SK-N-SH (cell line): ENCODE data around the gene PDZRN4. TPM values are rescaled to one million over a fixed set of nuclear protein-coding genes. Genes with fewer than 3 reads are reported as not detected.

Experiments
- CTCF ChIA-PET: fragments of 300-600, 350-600 bp; formaldehyde crosslinking; extraction: SDS; loops from one replicate; lab custom pipeline; 2021; lab: Yijun Ruan, JAX
- POLR2A ChIA-PET: fragments of 350-600 bp; sonication (Branson Sonifier 250); formaldehyde crosslinking; extraction: SDS; loops from one replicate; lab custom pipeline; 2020; ENCODE audit warnings: antibody characterized with exemption, inconsistent platforms; lab: Yijun Ruan, JAX
- DNase-seq: peaks from one replicate; pipeline ENCODE4 v3.0.0; 2012
- H2AFZ ChIP-seq: fragments of 200-600 bp; sonication (generic); 2 replicates; pipeline ENCODE4 v1.8.1; 2016; ENCODE audit warnings: antibody characterized with exemption, mild to moderate bottlenecking, low read depth
- H3F3A ChIP-seq: fragments of 200-600 bp; sonication (generic); replicated peaks from 2 replicates; pipeline ENCODE3; 2016; ENCODE audit warnings: antibody characterized with exemption, mild to moderate bottlenecking; ENCODE audit not compliant: insufficient read depth
- H3K27ac ChIP-seq, 2 experiments: fragments of 200-500 bp in 1 of 2; fragments of 200-600 bp in 1 of 2; sonication (Bioruptor generic) in 1 of 2; sonication (generic), shearing (Covaris generic) in 1 of 2; 2 replicates each; pipeline versions ENCODE4 v1.5.1 to v1.6.1; 2014 to 2016; ENCODE audit warnings: low read depth in 2 of 2, inconsistent platforms in 1 of 2, low read length in 1 of 2, mild to moderate bottlenecking in 1 of 2, mixed read lengths in 1 of 2
- H3K27me3 ChIP-seq: fragments of 200-600 bp; sonication (generic), shearing (Covaris generic); 2 replicates; pipeline ENCODE4 v1.6.1; 2016; ENCODE audit warnings: mixed run types; ENCODE audit not compliant: insufficient read depth
- H3K36me3 ChIP-seq, 2 experiments: fragments of 200-500 bp in 1 of 2; fragments of 200-600 bp in 1 of 2; sonication (Bioruptor generic) in 1 of 2; sonication (generic) in 1 of 2; replicated peaks in 1 of 2; 2 replicates each; pipeline versions ENCODE3 to v1.5.1; 2014 to 2016; ENCODE audit warnings: low read length in 1 of 2, mild to moderate bottlenecking in 1 of 2; ENCODE audit not compliant: insufficient read depth in 2 of 2, control insufficient read depth in 1 of 2
- H3K4me1 ChIP-seq, 2 experiments: fragments of 200-500 bp in 1 of 2; fragments of 200-600 bp in 1 of 2; sonication (Bioruptor generic) in 1 of 2; sonication (generic), shearing (Covaris generic) in 1 of 2; 2 replicates each; pipeline versions ENCODE4 v1.5.1 to v1.6.1; 2014 to 2016; ENCODE audit warnings: low read depth in 1 of 2, low read length in 1 of 2, mixed run types in 1 of 2; ENCODE audit not compliant: insufficient read depth in 2 of 2, control insufficient read depth in 1 of 2
- H3K4me2 ChIP-seq: fragments of 200-600 bp; sonication (generic), shearing (Covaris generic); 2 replicates; pipeline ENCODE4 v1.6.1; 2017; ENCODE audit warnings: mixed run types
- H3K4me3 ChIP-seq, 2 experiments: fragments of 200-500 bp in 1 of 2; fragments of 200-600 bp in 1 of 2; sonication (Bioruptor generic) in 1 of 2; sonication (generic), shearing (Covaris generic) in 1 of 2; 2 replicates each; pipeline versions ENCODE4 v1.5.1 to v1.8.1; 2014 to 2016; ENCODE audit warnings: low read depth in 2 of 2, inconsistent platforms in 1 of 2, low read length in 1 of 2, mild to moderate bottlenecking in 1 of 2, mixed read lengths in 1 of 2, moderate library complexity in 1 of 2
- H3K79me2 ChIP-seq: fragments of 200-600 bp; sonication (generic); 2 replicates; pipeline ENCODE4 v1.8.1; 2017; ENCODE audit warnings: mild to moderate bottlenecking; ENCODE audit not compliant: insufficient read depth
- H3K9ac ChIP-seq: fragments of 200-600 bp; sonication (generic); 2 replicates; pipeline ENCODE4 v1.6.1; 2017; ENCODE audit warnings: mixed run types
- H3K9me2 ChIP-seq: fragments of 200-600 bp; sonication (generic); 2 replicates; pipeline ENCODE4 v1.6.1; 2017; ENCODE audit warnings: mixed run types
- H3K9me3 ChIP-seq: fragments of 200-600 bp; sonication (generic); 2 replicates; pipeline ENCODE4 v1.6.1; 2017; ENCODE audit warnings: mixed run types, mild to moderate bottlenecking, moderate library complexity
- H4K20me1 ChIP-seq: fragments of 200-600 bp; sonication (generic); 2 replicates; pipeline ENCODE4 v1.6.1; 2017; ENCODE audit warnings: mild to moderate bottlenecking, mixed run types; ENCODE audit not compliant: insufficient read depth
- CHD2 ChIP-seq: fragments of 150-350 bp; IDR thresholded peaks from 2 replicates; pipeline ENCODE4 v1.6.1; 2018; ENCODE audit warnings: low read length; ENCODE audit not compliant: partially characterized antibody
- ELF1 ChIP-seq: IDR thresholded peaks from 2 replicates; pipeline ENCODE4 v1.4.0; 2012
- EP300 ChIP-seq, 2 experiments: IDR thresholded peaks; 2 replicates each; pipeline versions ENCODE4 v1.4.0 to v1.6.1; 2012; ENCODE audit warnings: borderline replicate concordance in 1 of 2, low read depth in 1 of 2, low read length in 1 of 2
- FOSL2 ChIP-seq: IDR thresholded peaks from 2 replicates; pipeline ENCODE4 v1.4.0; 2012; ENCODE audit warnings: low read depth, mild to moderate bottlenecking, moderate library complexity, borderline replicate concordance
- GATA2 ChIP-seq: sonication (generic); formaldehyde crosslinking; IDR thresholded peaks from 2 replicates; pipeline ENCODE4 v1.5.0; 2020; ENCODE audit warnings: mild to moderate bottlenecking, missing genetic modification reagents
- MAX ChIP-seq: IDR thresholded peaks from 2 replicates; pipeline ENCODE4 v1.4.0; 2012; ENCODE audit warnings: low read depth
- MEF2A ChIP-seq: IDR thresholded peaks from 2 replicates; pipeline ENCODE4 v1.4.0; 2012; ENCODE audit warnings: low read depth, borderline replicate concordance
- NFIC ChIP-seq: IDR thresholded peaks from 2 replicates; pipeline ENCODE4 v1.4.0; 2012; ENCODE audit warnings: borderline replicate concordance
- POLR2AphosphoS5 ChIP-seq: IDR thresholded peaks from 2 replicates; pipeline ENCODE4 v1.6.1; 2012; ENCODE audit warnings: low read depth, low read length
- RCOR1 ChIP-seq: fragments of 150-350 bp; IDR thresholded peaks from 2 replicates; pipeline ENCODE4 v1.6.1; 2017; ENCODE audit warnings: antibody characterized with exemption, low read length
- RXRA ChIP-seq: IDR thresholded peaks from 2 replicates; pipeline ENCODE4 v1.4.0; 2012; ENCODE audit warnings: low read depth, mild to moderate bottlenecking, borderline replicate concordance
- SIN3A ChIP-seq: IDR thresholded peaks from 2 replicates; pipeline ENCODE4 v1.6.1; 2012; ENCODE audit warnings: low read depth, mild to moderate bottlenecking, low read length, moderate library complexity, borderline replicate concordance
- TEAD4 ChIP-seq: IDR thresholded peaks from 2 replicates; pipeline ENCODE4 v1.4.0; 2012; ENCODE audit warnings: mild to moderate bottlenecking, borderline replicate concordance; ENCODE audit not compliant: insufficient read depth
- USF2 ChIP-seq: fragments of 150-350 bp; IDR thresholded peaks from 2 replicates; pipeline ENCODE4 v1.6.1; 2017; ENCODE audit warnings: antibody characterized with exemption, low read length, low read depth, borderline replicate concordance
- ZBTB33 ChIP-seq: IDR thresholded peaks from 2 replicates; pipeline ENCODE4 v1.4.0; 2012; ENCODE audit warnings: low read depth, borderline replicate concordance
- WGBS: methylation state at CpG from one replicate; pipeline ENCODE4 v1.1.6; 2017; ENCODE audit warnings: low lambda C conversion rate; 5-methylcytosine and 5-hydroxymethylcytosine counted together
- polyA plus RNA-seq, 3 experiments: library from polyadenylated mRNA; depleted of rRNA; stranded (reverse); fragments of >200 nt; gene quantifications; 2 replicates each; pipeline ENCODE4 v1.2.3, GENCODE V29; 2012
- TF ChIP-seq, protein P1 (sequence below): fragments of 200-600 bp; sonication (generic); IDR thresholded peaks from 2 replicates; pipeline ENCODE4 v1.6.1; 2017; ENCODE audit warnings: antibody characterized with exemption, mild to moderate bottlenecking, moderate library complexity

PDZRN4 gene
- polyA plus RNA-seq, 1 of the 3 experiments (the other 2 are of a cell fraction), result 0.02 TPM

GRCh38 chr12:41409628-41410027 lies 221.5 kb downstream of the PDZRN4 start:
- Histone ChIP-seq H3K9me3 (no peaks in the 10 kb centered on the region), H2AFZ (no peak overlapping the region), H3K27ac (no peak overlapping the region), H3K9me2 (no peaks in the 10 kb centered on the region; the same call in 1 of the 2 replicates), H3K4me1 (no peaks in the 10 kb centered on the region), H3K9ac (no peak overlapping the region), H3K27me3 (no peaks in the 10 kb centered on the region)
- POLR2A ChIA-PET, result no interaction called here
- no peak for DNase-seq
- no peak for TF ChIP-seq TEAD4
- no peak for TF ChIP-seq CHD2
- TF ChIP-seq RCOR1, result no peak
- TF ChIP-seq RXRA, result no peak
- no peak for TF ChIP-seq GATA2
- TF ChIP-seq NFIC, result no peak
- no peak for TF ChIP-seq MAX
- TF ChIP-seq ZBTB33, result no peak
- TF ChIP-seq, protein P1, sequence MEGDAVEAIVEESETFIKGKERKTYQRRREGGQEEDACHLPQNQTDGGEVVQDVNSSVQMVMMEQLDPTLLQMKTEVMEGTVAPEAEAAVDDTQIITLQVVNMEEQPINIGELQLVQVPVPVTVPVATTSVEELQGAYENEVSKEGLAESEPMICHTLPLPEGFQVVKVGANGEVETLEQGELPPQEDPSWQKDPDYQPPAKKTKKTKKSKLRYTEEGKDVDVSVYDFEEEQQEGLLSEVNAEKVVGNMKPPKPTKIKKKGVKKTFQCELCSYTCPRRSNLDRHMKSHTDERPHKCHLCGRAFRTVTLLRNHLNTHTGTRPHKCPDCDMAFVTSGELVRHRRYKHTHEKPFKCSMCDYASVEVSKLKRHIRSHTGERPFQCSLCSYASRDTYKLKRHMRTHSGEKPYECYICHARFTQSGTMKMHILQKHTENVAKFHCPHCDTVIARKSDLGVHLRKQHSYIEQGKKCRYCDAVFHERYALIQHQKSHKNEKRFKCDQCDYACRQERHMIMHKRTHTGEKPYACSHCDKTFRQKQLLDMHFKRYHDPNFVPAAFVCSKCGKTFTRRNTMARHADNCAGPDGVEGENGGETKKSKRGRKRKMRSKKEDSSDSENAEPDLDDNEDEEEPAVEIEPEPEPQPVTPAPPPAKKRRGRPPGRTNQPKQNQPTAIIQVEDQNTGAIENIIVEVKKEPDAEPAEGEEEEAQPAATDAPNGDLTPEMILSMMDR, result no peak
- no peak for TF ChIP-seq EP300 (IDR thresholded peaks at IDR 0.05; ENCODE audit: borderline replicate concordance in 1 of 2, low read depth in 1 of 2, low read length in 1 of 2)
- TF ChIP-seq MEF2A, result no peak
- TF ChIP-seq USF2, result no peak
- no peak for TF ChIP-seq ELF1
- TF ChIP-seq SIN3A, result no peak
- TF ChIP-seq FOSL2, result no peak
- no peak for TF ChIP-seq POLR2AphosphoS5
- TF ChIP-seq, all 33 proteins: peak for 0
- H3K79me2 ChIP-seq, result no peaks in the 10 kb centered on the region
- 46% methylated on average over 2 of the region's 2 CpGs for WGBS
- H3F3A ChIP-seq, result no peaks in the 10 kb centered on the region
- H3K36me3 ChIP-seq, result no peaks in the 10 kb centered on the region
- H3K4me2 ChIP-seq, result no peak overlapping the region
- H4K20me1 ChIP-seq, result no peaks in the 10 kb centered on the region
- H3K4me3 ChIP-seq, result no peak overlapping the region
- CTCF ChIA-PET, result no interaction called here
